Measurements from ENCODE around the gene ATOH8.
A peak's percentile ranks its signal among the peaks of the same experiment; 100 is the strongest.

The ATOH8 gene

DNA sequence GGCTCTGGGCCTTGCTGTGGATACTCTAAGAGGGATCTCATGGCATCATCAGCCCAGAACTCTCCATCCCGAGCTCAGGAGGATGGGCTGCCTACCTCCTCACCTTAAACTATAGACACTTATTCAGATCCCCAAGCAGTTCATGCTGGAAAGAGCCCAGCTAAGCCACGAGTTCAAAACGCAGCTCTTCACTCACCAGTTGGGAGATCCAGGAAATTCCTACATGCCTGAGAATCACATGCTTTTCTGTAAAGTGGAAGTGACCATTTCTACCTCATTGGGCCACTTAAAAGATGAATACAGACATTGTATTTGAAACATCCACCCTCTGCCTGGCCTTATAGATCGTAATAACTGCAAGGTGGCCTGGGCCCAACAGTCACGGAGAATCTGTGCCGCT lies 6.6 kb downstream of the ATOH8 start:
- H3K4me1 ChIP-seq (ENCODE audit: control insufficient read depth, low read depth, low read length) = peaks cover 10% of the 10 kb centered on the region
- H3K27ac ChIP-seq (ENCODE audit: low read length) = no peak overlapping the region
- H3K27me3 ChIP-seq (ENCODE audit: control insufficient read depth, insufficient read depth, low read length) = peaks cover 38% of the 10 kb centered on the region
- no peaks in the 10 kb centered on the region for H3K9me3 ChIP-seq (ENCODE audit: control insufficient read depth, low read depth, low read length)
- H3K9ac ChIP-seq (ENCODE audit: low read length) = no peak overlapping the region
- H3K36me3 ChIP-seq (ENCODE audit: control insufficient read depth, low read depth, low read length) = no peaks in the 10 kb centered on the region
- no peak overlapping the region for H3K4me3 ChIP-seq (ENCODE audit: low read length)

DNA sequence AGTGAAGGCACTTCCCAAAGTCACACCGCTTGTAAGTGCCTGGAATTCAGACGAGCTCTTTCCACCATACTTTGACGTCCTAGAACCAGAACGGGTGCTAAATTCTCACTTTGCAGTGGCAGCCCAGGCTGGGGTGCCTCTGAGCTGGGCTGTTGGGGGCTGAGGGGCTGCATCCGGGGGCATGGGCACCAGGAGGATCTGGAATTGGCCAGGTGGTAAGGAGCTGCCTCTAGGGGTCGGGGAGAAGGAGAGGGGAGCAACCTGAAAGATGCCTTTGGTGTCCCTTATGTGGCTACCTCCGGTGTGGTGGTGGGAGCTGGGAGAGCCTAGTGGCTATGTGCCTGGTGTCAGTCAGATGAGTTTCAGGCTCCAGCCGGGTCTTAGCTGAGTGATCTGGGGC lies 7.1 kb downstream of the ATOH8 start:
- H3K27me3 ChIP-seq (ENCODE audit: control insufficient read depth, insufficient read depth, low read length) = peaks cover 38% of the 10 kb centered on the region
- no peak overlapping the region for H3K27ac ChIP-seq (ENCODE audit: low read length)
- no peaks in the 10 kb centered on the region for H3K9me3 ChIP-seq (ENCODE audit: control insufficient read depth, low read depth, low read length)
- no peak overlapping the region for H3K4me3 ChIP-seq (ENCODE audit: low read length)
- H3K9ac ChIP-seq (ENCODE audit: low read length) = no peak overlapping the region
- peaks cover 10% of the 10 kb centered on the region for H3K4me1 ChIP-seq (ENCODE audit: control insufficient read depth, low read depth, low read length)
- H3K36me3 ChIP-seq (ENCODE audit: control insufficient read depth, low read depth, low read length) = no peaks in the 10 kb centered on the region

DNA sequence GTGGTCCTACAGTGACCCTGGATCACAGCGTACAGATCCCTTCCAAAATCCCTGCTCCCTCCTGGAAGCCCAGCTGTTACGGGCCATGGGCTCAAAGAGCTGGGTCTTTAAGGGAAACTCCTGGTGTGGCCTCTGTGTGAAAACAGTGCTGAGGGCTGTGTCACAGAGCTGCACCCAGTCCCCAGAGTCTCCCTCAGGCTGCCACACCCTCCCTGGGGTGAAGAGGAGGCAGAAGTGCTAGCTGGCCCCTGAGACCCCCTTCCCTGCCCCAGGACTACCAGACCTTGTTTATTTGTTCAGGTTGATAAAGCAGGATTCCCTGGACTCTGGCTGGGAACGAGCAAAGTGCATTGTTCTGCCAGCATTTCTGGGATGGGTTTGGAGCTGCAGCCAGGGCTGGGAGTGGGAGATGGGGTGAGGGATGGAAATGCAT lies 7.7 kb downstream of the ATOH8 start:
- H3K27me3 ChIP-seq (ENCODE audit: control insufficient read depth, insufficient read depth, low read length) = peaks cover 38% of the 10 kb centered on the region
- H3K36me3 ChIP-seq (ENCODE audit: control insufficient read depth, low read depth, low read length) = no peaks in the 10 kb centered on the region
- H3K4me3 ChIP-seq (ENCODE audit: low read length) = no peak overlapping the region
- no peaks in the 10 kb centered on the region for H3K9me3 ChIP-seq (ENCODE audit: control insufficient read depth, low read depth, low read length)
- H3K9ac ChIP-seq (ENCODE audit: low read length) = no peak overlapping the region
- no peak overlapping the region for H3K27ac ChIP-seq (ENCODE audit: low read length)
- peaks cover 16% of the 10 kb centered on the region for H3K4me1 ChIP-seq (ENCODE audit: control insufficient read depth, low read depth, low read length)

DNA sequence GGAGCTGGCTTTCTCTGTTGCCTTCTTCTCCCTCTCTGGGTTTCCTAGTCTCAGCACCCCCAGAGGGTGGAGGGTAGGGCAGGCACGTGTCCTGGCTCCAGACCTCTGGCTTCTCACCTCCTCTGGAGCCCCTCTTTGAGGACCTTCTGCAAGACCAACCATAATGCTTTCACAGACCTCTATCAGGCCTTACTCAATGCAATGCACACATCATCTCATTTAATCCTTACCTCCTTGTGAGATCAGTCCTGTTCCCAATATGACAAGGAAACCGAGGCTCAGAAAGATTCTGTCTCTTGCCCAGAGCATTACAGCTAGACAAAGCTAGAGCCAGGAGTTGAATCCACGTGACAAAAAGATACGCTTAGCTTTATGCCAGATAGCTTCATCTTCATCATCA lies 8.2 kb downstream of the ATOH8 start:
- H3K27me3 ChIP-seq (ENCODE audit: control insufficient read depth, insufficient read depth, low read length) = peaks cover 37% of the 10 kb centered on the region
- H3K9me3 ChIP-seq (ENCODE audit: control insufficient read depth, low read depth, low read length) = no peaks in the 10 kb centered on the region
- H3K9ac ChIP-seq (ENCODE audit: low read length) = no peak overlapping the region
- H3K4me1 ChIP-seq (ENCODE audit: control insufficient read depth, low read depth, low read length) = peaks cover 16% of the 10 kb centered on the region
- no peak overlapping the region for H3K27ac ChIP-seq (ENCODE audit: low read length)
- H3K36me3 ChIP-seq (ENCODE audit: control insufficient read depth, low read depth, low read length) = no peaks in the 10 kb centered on the region
- H3K4me3 ChIP-seq (ENCODE audit: low read length) = no peak overlapping the region

- Histone ChIP-seq H3K9me3 (ENCODE audit: control insufficient read depth, low read depth, low read length) (no peaks in the 10 kb centered on the region), H3K4me1 (ENCODE audit: control insufficient read depth, low read depth, low read length) (peaks cover 17% of the 10 kb centered on the region), H3K27ac (ENCODE audit: low read length) (no peak overlapping the region), H3K4me3 (ENCODE audit: low read length) (no peak overlapping the region), H3K9ac (ENCODE audit: low read length) (no peak overlapping the region), H3K36me3 (ENCODE audit: control insufficient read depth, low read depth, low read length) (no peaks in the 10 kb centered on the region), H3K27me3 (ENCODE audit: control insufficient read depth, insufficient read depth, low read length) (peaks cover 31% of the 10 kb centered on the region)
Measured at GRCh38 chr2:85763132-85763531, 9.3 kb downstream of the ATOH8 start.

- H3K27me3 ChIP-seq (ENCODE audit: control insufficient read depth, insufficient read depth, low read length) = peaks cover 31% of the 10 kb centered on the region
- no peak overlapping the region for H3K9ac ChIP-seq (ENCODE audit: low read length)
- no peak overlapping the region for H3K27ac ChIP-seq (ENCODE audit: low read length)
- peaks cover 24% of the 10 kb centered on the region for H3K4me1 ChIP-seq (ENCODE audit: control insufficient read depth, low read depth, low read length)
- no peaks in the 10 kb centered on the region for H3K9me3 ChIP-seq (ENCODE audit: control insufficient read depth, low read depth, low read length)
- no peaks in the 10 kb centered on the region for H3K36me3 ChIP-seq (ENCODE audit: control insufficient read depth, low read depth, low read length)
- H3K4me3 ChIP-seq (ENCODE audit: low read length) = no peak overlapping the region
Measured at GRCh38 chr2:85763831-85764230, 10.0 kb downstream of the ATOH8 start.

GRCh38 chr2:85765081-85765731 lies 11.4 kb downstream of the ATOH8 start:
- Histone ChIP-seq H3K4me3 (ENCODE audit: low read length) (peak overlapping the region; percentile 63), H3K9ac (ENCODE audit: low read length) (no peak overlapping the region), H3K27ac (ENCODE audit: low read length) (no peak overlapping the region), H3K27me3 (ENCODE audit: control insufficient read depth, insufficient read depth, low read length) (peaks cover 31% of the 10 kb centered on the region), H3K36me3 (ENCODE audit: control insufficient read depth, low read depth, low read length) (no peaks in the 10 kb centered on the region), H3K9me3 (ENCODE audit: control insufficient read depth, low read depth, low read length) (no peaks in the 10 kb centered on the region), H3K4me1 (ENCODE audit: control insufficient read depth, low read depth, low read length) (peaks cover 31% of the 10 kb centered on the region)

DNA sequence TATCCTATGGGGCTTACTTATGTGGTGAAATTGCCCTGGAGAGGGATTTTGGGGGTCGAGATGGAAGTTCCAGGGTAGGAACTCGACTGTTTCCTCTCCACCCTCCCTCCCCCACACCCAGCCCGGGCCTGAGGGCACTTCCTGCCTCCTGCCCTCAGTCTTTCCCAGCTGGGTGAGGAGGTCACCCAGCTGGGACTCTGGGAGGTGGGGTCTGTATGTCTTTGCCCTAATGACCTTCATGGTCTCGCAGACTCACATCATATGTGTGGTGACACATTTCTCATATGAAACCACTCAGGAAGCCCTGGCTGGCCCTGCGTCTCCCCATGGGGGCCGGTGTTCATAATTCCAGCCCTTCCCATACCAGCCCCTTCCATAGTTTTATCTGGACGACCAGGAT lies 12.4 kb downstream of the ATOH8 start:
- Histone ChIP-seq H3K4me3 (ENCODE audit: low read length) (no peak overlapping the region), H3K4me1 (ENCODE audit: control insufficient read depth, low read depth, low read length) (peaks cover 31% of the 10 kb centered on the region), H3K36me3 (ENCODE audit: control insufficient read depth, low read depth, low read length) (no peaks in the 10 kb centered on the region)

GRCh38 chr2:85767803-85768665 lies 14.2 kb downstream of the ATOH8 start:
- Histone ChIP-seq H3K27me3 (ENCODE audit: control insufficient read depth, insufficient read depth, low read length) (peaks cover 51% of the 10 kb centered on the region), H3K9me3 (ENCODE audit: control insufficient read depth, low read depth, low read length) (no peaks in the 10 kb centered on the region), H3K4me1 (ENCODE audit: control insufficient read depth, low read depth, low read length) (peaks cover 43% of the 10 kb centered on the region), H3K9ac (ENCODE audit: low read length) (no peak overlapping the region), H3K27ac (ENCODE audit: low read length) (no peak overlapping the region), H3K4me3 (ENCODE audit: low read length) (no peak overlapping the region), H3K36me3 (ENCODE audit: control insufficient read depth, low read depth, low read length) (no peaks in the 10 kb centered on the region)

More for the DNA sequence above, 12.4 kb downstream of the ATOH8 start:
- H3K27ac ChIP-seq (ENCODE audit: low read length) = no peak overlapping the region
- peaks cover 36% of the 10 kb centered on the region for H3K27me3 ChIP-seq (ENCODE audit: control insufficient read depth, insufficient read depth, low read length)
- H3K9ac ChIP-seq (ENCODE audit: low read length) = no peak overlapping the region
- no peaks in the 10 kb centered on the region for H3K9me3 ChIP-seq (ENCODE audit: control insufficient read depth, low read depth, low read length)

GRCh38 chr2:85768713-85769112 lies 14.9 kb downstream of the ATOH8 start:
- H3K36me3 ChIP-seq (ENCODE audit: control insufficient read depth, low read depth, low read length) = no peaks in the 10 kb centered on the region
- H3K4me1 ChIP-seq (ENCODE audit: control insufficient read depth, low read depth, low read length) = peaks cover 44% of the 10 kb centered on the region
- H3K9me3 ChIP-seq (ENCODE audit: control insufficient read depth, low read depth, low read length) = no peaks in the 10 kb centered on the region
- H3K9ac ChIP-seq (ENCODE audit: low read length) = no peak overlapping the region
- H3K4me3 ChIP-seq (ENCODE audit: low read length) = no peak overlapping the region
- no peak overlapping the region for H3K27ac ChIP-seq (ENCODE audit: low read length)
- H3K27me3 ChIP-seq (ENCODE audit: control insufficient read depth, insufficient read depth, low read length) = peaks cover 52% of the 10 kb centered on the region

DNA sequence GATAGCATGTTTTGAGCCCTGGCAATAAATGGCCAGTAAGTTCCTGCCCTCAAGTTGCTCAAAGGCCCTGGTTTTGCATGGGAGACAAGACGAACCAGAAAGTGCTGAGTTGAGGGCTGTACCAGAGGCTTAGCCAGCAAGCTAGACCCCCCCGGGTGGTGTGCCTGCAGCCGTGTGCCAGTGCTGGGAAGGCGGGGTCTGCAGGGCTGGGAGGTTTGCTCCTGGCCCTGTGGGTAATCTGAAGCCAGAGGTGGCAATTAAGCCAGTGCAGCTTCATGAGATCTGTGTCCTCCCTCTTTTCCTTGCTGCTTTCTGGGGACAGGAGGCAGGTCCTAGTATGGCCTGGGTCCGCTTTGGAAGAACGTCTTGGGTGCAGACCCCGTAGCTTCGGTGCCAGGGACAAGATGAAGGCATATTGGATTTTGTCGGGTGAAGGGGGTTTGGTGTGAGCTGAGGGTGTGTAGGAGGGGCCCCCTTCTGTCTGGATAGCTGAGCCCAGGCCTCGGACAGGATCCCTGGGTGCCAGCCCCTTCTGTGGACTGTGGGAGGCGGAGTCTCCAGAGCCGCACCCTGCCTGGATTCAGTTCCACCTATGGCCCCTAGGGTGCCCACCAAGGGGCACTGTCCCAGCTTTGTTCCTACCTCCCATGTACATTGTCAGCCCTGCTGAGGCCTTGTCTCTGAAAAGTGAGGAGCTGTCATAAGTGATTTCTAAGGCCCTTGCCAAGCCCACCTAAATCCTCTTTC lies 15.6 kb downstream of the ATOH8 start:
- Histone ChIP-seq H3K27me3 (ENCODE audit: control insufficient read depth, insufficient read depth, low read length) (peaks cover 46% of the 10 kb centered on the region), H3K4me3 (ENCODE audit: low read length) (no peak overlapping the region), H3K27ac (ENCODE audit: low read length) (no peak overlapping the region), H3K36me3 (ENCODE audit: control insufficient read depth, low read depth, low read length) (no peaks in the 10 kb centered on the region), H3K4me1 (ENCODE audit: control insufficient read depth, low read depth, low read length) (peaks cover 44% of the 10 kb centered on the region), H3K9me3 (ENCODE audit: control insufficient read depth, low read depth, low read length) (no peaks in the 10 kb centered on the region), H3K9ac (ENCODE audit: low read length) (no peak overlapping the region)

Data from iPS-18a (cell line).